Ectodermal cell (in vitro differentiated cells): ENCODE data around the gene NT5E. TPM values are rescaled to one million over a fixed set of nuclear protein-coding genes. Genes with fewer than 3 reads are reported as not detected.
"Not testable (repeated sequence)": the region's sequence is repeated elsewhere in the genome, so short reads cannot be mapped to it uniquely, and the experiment has no call there.

ENCODE experiments used
- H3K27ac ChIP-seq: 2 replicates; pipeline ENCODE4 v1.7.0; 2013; ENCODE audit warnings: mild to moderate bottlenecking, low read depth, low read length; ENCODE audit not compliant: insufficient read depth, poor library complexity, severe bottlenecking
- H3K27me3 ChIP-seq: 2 replicates; pipeline ENCODE4 v1.7.0; 2013; ENCODE audit warnings: mild to moderate bottlenecking, low read length; ENCODE audit not compliant: insufficient read depth, control insufficient read depth, poor library complexity, severe bottlenecking
- H3K36me3 ChIP-seq: one replicate; pipeline ENCODE4 v1.7.0; 2013; ENCODE audit warnings: low read length; ENCODE audit not compliant: control insufficient read depth, insufficient read depth
- H3K4me1 ChIP-seq: one replicate; pipeline ENCODE4 v1.7.0; 2013; ENCODE audit warnings: low read length; ENCODE audit not compliant: control insufficient read depth, insufficient read depth
- H3K4me3 ChIP-seq: 2 replicates; pipeline ENCODE4 v1.7.0; 2013; ENCODE audit warnings: low read depth, low read length, control low read depth; ENCODE audit not compliant: insufficient read depth
- H3K9me3 ChIP-seq: 2 replicates; pipeline ENCODE4 v1.7.0; 2013; ENCODE audit warnings: mild to moderate bottlenecking, low read length, moderate library complexity; ENCODE audit not compliant: control insufficient read depth
- WGBS, 2 experiments: methylation state at CpG; one replicate each; pipeline ENCODE4 v1.1.7; 2013; ENCODE audit warnings: missing lambda C conversion rate in 2 of 2; 5-methylcytosine and 5-hydroxymethylcytosine counted together
- polyA plus RNA-seq, 4 experiments: library from polyadenylated mRNA; stranded (reverse); fragments of 50-300 nt; gene quantifications; one replicate each; pipeline ENCODE4 v1.2.3, GENCODE V29; 2013

NT5E gene
- polyA plus RNA-seq (2013, experiment 1 of 4): 1.1 TPM
- polyA plus RNA-seq (2013, experiment 2 of 4): 1.00 TPM
- polyA plus RNA-seq (2013, experiment 3 of 4): 1.3 TPM
- polyA plus RNA-seq (2013, experiment 4 of 4): 1.2 TPM

DNA sequence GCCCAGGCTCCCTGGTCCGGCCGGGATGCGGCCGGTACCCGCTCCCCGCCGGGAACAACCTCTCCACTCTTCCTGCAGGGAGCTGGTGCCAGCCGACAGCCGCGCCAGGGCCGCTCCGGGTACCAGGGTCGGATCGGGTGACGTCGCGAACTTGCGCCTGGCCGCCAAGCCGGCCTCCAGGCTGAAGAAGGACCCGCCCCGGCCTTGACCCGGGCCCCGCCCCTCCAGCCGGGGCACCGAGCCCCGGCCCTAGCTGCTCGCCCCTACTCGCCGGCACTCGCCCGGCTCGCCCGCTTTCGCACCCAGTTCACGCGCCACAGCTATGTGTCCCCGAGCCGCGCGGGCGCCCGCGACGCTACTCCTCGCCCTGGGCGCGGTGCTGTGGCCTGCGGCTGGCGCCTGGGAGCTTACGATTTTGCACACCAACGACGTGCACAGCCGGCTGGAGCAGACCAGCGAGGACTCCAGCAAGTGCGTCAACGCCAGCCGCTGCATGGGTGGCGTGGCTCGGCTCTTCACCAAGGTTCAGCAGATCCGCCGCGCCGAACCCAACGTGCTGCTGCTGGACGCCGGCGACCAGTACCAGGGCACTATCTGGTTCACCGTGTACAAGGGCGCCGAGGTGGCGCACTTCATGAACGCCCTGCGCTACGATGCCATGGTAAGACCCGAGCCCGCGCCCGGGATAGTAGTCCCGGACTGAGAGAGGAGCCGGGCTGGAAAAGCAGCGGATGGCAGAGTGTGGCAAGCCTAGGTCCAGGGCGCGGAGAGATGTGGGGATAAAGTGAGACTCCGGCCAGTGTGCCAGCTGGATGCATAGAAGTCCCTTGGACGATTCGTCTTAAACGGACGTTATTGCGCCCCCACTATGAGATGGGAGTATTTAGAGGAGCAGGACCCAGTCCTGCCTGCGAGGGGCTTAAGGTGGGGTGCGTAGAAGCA is at the start of gene NT5E:
TSS of gene NT5E (plus strand) at position 266 of the 942 bp plus-strand sequence. CDS start at position 323, 57 bp downstream.
- Histone ChIP-seq H3K4me3 (peak within 1 kb of the TSS; percentile 47), H3K9me3 (no peaks in the 10 kb centered on the region), H3K36me3 (no peaks in the 10 kb centered on the region), H3K27ac (no peak within 1 kb of the TSS), H3K27me3 (peaks cover 62% of the 10 kb centered on the region), H3K4me1 (no peaks in the 10 kb centered on the region)
- WGBS, 2 experiments: 1% methylated on average over 92 of the region's 92 CpGs

DNA sequence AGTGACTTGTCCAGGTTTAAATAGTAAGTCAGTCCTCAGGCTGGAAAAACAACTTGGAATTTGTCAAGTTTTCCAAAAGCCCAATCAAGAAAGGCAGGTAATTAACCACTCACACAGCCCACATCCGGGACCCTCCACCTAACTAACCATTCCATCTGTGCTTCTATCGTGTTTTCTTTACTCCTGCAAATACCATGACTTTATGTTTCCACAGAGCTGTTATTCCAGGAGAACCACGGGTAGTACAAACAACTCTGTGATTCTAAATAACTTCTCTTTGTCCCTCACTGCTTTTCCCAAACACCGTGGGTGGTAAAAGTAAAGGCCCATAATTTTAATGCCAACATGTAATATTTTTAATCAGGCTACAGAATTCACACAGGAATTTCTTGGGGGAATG is 49.6 kb upstream of the NT5E start:
- no peaks in the 10 kb centered on the region for H3K4me1 ChIP-seq
- 89 to 90% methylated on average over 4 of the region's 4 CpGs for WGBS, 2 experiments
- H3K4me3 ChIP-seq: no peak overlapping the region
- H3K27me3 ChIP-seq: no peaks in the 10 kb centered on the region
- no peak overlapping the region for H3K27ac ChIP-seq
- no peaks in the 10 kb centered on the region for H3K9me3 ChIP-seq
- no peaks in the 10 kb centered on the region for H3K36me3 ChIP-seq

DNA sequence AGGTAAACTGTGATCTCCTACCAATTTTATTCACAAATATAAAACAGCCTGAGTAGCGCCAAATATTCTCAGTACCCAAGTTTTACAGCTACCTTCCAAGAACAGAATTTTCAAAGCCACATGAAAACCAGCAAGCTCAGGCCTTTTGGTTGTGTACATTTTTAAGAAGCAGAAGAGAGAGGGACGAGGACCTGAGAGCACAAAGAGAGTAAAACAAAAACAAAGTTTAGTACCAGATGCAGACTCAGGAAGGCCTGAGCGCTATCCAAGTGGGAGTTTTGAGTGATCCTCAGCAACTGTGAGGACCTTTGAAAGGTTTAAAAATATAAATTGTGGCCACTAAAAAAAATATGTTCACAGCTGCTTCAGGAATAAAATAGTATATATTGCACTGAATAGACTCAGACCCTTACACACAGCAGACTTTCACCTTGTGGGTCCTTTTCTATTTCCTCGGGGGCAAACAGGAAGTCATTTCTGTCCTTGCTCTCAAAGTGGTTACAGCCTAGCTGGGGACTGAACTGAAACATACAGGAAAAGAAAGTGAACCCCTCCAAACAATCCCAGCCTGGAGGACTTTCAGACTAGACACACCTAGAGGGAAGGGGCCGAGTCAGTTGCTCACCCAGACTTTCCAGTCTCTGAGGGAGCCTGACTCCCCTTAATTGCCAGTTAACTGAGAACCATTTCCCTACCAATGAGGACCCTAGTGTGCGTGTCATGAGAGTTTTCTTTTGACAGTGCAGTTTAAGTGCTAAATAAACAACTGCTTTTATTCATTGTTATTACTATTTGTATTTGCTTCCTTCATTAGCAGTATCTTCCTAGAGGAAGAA is 48.5 kb upstream of the NT5E start:
- H3K4me1 ChIP-seq: no peaks in the 10 kb centered on the region
- H3K9me3 ChIP-seq: no peaks in the 10 kb centered on the region
- 92% methylated on average over 5 to 6 of the region's 6 CpGs for WGBS, 2 experiments
- H3K36me3 ChIP-seq: no peaks in the 10 kb centered on the region
- no peaks in the 10 kb centered on the region for H3K27me3 ChIP-seq
- no peak overlapping the region for H3K27ac ChIP-seq
- H3K4me3 ChIP-seq: no peak overlapping the region

DNA sequence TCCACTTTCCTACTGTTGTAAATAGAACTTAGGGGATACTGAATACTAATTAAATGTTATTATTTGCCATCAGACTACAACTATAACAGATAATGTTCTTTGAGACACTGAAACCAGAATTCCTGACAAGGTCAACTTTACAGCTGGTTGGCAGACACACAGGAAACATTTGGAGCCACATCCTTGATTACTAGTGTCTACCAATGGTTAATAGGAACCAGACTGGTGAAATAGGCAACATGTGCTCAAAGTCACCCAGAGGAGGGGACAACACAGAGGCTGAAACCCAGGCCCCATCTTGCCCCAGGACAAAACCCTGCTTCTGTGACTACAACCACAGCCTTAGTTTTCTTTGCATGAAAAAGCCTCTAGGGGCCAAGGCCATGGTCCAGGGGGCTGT is 47.8 kb upstream of the NT5E start:
- no peaks in the 10 kb centered on the region for H3K36me3 ChIP-seq
- H3K4me3 ChIP-seq: no peak overlapping the region
- no peaks in the 10 kb centered on the region for H3K9me3 ChIP-seq
- H3K4me1 ChIP-seq: no peaks in the 10 kb centered on the region
- no peaks in the 10 kb centered on the region for H3K27me3 ChIP-seq
- no peak overlapping the region for H3K27ac ChIP-seq

DNA sequence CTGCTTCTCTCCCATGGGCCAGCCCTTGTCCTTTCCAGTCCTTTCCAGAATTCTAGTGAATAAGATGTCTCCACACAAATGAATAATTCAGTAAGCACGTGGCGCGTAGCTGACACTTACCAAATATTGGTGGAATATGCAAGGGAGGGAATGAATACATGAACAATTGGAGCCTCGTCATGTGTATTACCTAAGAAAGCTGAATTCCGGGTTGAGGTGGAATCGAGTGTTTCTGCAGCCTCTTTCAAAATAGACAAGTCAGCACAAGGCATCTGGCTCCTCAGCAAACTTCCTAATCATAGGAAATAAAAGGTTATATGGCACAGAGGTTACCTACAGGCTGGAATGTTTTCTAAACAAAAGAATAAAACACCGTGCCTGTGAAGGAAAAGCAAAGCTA is 47.0 kb upstream of the NT5E start:
- no peaks in the 10 kb centered on the region for H3K36me3 ChIP-seq
- no peak overlapping the region for H3K4me3 ChIP-seq
- H3K27ac ChIP-seq: no peak overlapping the region
- 80 to 81% methylated on average over 7 of the region's 7 CpGs for WGBS, 2 experiments
- H3K9me3 ChIP-seq: no peaks in the 10 kb centered on the region
- H3K27me3 ChIP-seq: no peaks in the 10 kb centered on the region
- H3K4me1 ChIP-seq: no peaks in the 10 kb centered on the region

DNA sequence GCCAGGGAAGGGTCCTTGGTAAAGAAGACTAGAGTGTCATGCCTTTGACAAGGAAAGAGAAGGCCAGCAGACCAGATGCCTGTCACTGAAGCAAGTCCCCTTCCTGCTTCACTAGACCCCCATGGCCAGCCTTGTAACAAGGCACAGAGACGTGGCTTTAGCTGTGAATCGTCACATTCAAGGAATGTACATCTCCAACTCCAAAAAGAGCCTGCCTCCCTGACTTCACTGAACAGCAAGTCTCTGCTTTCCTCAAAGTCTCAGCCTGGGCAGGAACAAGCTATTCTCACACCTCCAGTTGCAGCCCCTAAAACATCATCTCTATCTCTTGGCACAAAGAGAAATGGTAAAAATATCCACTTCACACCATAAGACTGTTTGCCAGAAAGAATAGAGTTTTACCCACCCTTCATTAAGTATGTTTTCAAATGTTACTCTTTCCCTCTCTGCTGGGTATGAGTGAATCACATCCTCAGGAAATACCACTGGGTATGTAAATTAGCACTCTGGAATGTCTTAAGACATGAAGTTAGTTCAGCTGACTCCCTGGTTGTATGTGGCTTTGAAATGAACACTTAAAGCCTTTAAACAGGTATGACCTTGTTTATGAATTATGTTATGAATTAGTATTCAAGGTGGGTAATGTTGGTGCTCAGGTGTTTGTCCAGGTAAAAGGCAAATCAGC is 46.4 kb upstream of the NT5E start:
- Histone ChIP-seq H3K27me3 (no peaks in the 10 kb centered on the region), H3K9me3 (no peaks in the 10 kb centered on the region), H3K36me3 (no peaks in the 10 kb centered on the region), H3K4me3 (no peak overlapping the region), H3K4me1 (no peaks in the 10 kb centered on the region), H3K27ac (no peak overlapping the region)
- 66 to 68% methylated on average over 2 of the region's 2 CpGs for WGBS, 2 experiments

DNA sequence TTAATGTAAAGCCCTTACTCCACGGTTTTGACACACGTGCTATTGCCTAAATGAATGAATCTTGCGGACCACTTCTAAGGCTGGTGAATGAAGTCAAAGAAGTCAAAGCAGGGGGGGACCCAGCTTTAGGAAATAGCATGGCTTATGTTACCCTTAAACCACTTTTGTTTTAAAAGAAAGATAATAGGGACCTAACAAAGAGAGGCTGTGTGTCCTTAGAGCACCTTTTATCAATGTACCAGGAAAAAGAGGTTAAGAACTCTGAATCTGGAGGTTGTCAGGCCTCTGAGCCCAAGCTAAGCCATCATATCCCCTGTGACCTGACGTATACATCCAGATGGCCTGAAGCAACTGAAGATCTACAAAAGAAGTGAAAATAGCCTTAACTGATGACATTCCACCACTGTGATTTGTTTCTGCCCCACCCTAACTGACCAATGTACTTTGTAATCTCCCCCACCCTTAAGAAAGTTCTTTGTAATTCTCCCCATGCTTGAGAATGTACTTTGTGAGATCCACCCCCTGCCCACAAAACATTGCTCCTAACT is 45.8 kb upstream of the NT5E start:
- H3K36me3 ChIP-seq, H3K27me3 ChIP-seq, H3K9me3 ChIP-seq, H3K4me3 ChIP-seq, H3K27ac ChIP-seq, H3K4me1 ChIP-seq: not testable (repeated sequence)
- WGBS, 2 experiments: 70 to 71% methylated on average over 4 of the region's 4 CpGs

DNA sequence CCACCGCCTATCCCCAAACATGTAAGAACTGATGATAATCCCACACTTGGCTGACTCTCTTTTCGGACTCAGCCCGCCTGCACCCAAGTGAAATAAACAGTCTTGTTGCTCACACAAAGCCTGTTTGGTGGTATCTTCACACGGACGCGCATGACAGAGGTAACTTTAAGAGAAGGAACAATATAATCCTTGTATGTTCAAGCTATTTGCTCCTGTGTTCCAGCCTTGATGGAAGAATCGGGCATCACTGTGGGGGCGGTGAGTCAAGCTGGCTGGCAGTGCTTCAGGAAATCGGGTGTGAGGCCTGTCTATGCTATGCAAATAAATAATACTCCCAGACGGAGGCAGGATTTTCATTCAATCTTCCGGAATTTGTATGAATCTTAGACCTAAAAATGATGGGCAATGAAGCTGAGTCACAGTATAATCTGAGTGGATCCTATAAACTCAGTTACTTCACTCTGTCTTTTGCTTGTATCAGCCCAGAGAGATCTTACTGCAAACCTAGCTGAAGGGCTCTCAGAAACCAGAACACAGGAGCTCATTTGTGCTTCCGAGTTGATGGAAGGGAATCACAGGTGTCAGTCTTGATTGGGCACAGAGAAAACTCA is 45.2 kb upstream of the NT5E start:
- no peak overlapping the region for H3K4me3 ChIP-seq
- H3K4me1 ChIP-seq: no peaks in the 10 kb centered on the region
- H3K27me3 ChIP-seq: no peaks in the 10 kb centered on the region
- no peak overlapping the region for H3K27ac ChIP-seq
- no peaks in the 10 kb centered on the region for H3K36me3 ChIP-seq
- no peaks in the 10 kb centered on the region for H3K9me3 ChIP-seq
- 93 to 94% methylated on average over 12 of the region's 12 CpGs for WGBS, 2 experiments

DNA sequence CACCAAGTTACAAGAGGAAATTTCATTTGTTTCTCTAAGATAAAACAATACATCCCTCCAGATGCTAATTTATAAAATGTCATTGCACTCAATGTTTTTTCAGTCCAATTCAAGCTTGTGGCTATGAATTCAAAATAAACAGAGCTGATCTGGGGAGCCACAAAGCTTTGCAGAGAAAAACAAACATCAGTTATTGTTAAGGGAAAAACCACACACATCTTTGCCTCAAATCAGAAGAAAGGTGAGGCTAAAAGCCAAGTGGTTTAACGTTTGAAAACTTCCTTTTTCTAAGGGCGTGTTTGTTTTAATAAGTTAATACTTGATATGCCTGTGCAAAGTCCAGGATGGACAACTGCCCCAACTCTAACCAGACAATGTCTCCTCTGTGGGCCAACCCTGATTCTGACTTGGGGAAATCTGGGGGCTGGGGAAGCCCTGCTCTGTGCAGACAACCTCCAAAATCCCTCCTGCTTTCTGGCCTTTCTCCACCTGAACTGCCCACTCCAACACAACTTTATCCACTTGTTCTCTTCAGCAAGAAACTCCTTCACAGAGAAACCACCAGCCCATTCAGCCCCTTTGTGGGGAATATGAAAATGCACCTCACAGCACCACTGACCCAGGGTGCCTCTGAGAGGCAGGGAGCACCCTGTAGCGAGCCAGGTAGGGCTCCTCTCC is 44.6 kb upstream of the NT5E start:
- H3K4me1 ChIP-seq: no peaks in the 10 kb centered on the region
- no peak overlapping the region for H3K27ac ChIP-seq
- H3K27me3 ChIP-seq: no peaks in the 10 kb centered on the region
- H3K36me3 ChIP-seq: no peaks in the 10 kb centered on the region
- H3K9me3 ChIP-seq: no peaks in the 10 kb centered on the region
- no peak overlapping the region for H3K4me3 ChIP-seq
- 88 to 92% methylated on average over 3 of the region's 3 CpGs for WGBS, 2 experiments
